HFFc6 (cell line): ENCODE data around the gene SLC16A10. TPM values are rescaled to one million over a fixed set of nuclear protein-coding genes. Genes with fewer than 3 reads are reported as not detected.
"Not testable (repeated sequence)": the region's sequence is repeated elsewhere in the genome, so short reads cannot be mapped to it uniquely, and the experiment has no call there.

Experiments used
- DNase-seq: peaks from one replicate; pipeline ENCODE4 v3.0.0-alpha.2; 2018
- H3K27ac Mint-ChIP-seq: 2 replicates; pipeline ENCODE4 v1.8.0; 2020; ENCODE audit warnings: mild to moderate bottlenecking, mixed read lengths
- H3K27me3 Mint-ChIP-seq: 2 replicates; pipeline ENCODE4 v1.8.0; 2021; ENCODE audit warnings: mild to moderate bottlenecking, moderate library complexity, mixed read lengths; ENCODE audit not compliant: insufficient read depth
- H3K36me3 Mint-ChIP-seq: 2 replicates; pipeline ENCODE4 v1.8.0; 2021; ENCODE audit warnings: low read depth, mixed read lengths
- H3K4me1 Mint-ChIP-seq: 2 replicates; pipeline ENCODE4 v1.8.0; 2020; ENCODE audit warnings: low read depth, mixed read lengths
- H3K4me3 Mint-ChIP-seq: 2 replicates; pipeline ENCODE4 v1.8.0; 2020; ENCODE audit warnings: mild to moderate bottlenecking, moderate library complexity, mixed read lengths
- H3K9me3 Mint-ChIP-seq: 2 replicates; pipeline ENCODE4 v1.8.0; 2020; ENCODE audit warnings: mild to moderate bottlenecking, mixed read lengths
- total RNA-seq, 6 experiments: library from RNA; stranded (reverse); fragmentation: NEBNext Ultra II Directional; extraction: Animal tissue kit (Norgen Biotek cat#: 25700); gene quantifications; 2 replicates in 1 of 6; 3 replicates in 5 of 6; pipeline ENCODE4 v1.2.3, GENCODE V29; 2021
- TF ChIP-seq, protein P1 (sequence below): fragments of 200-600 bp; sonication (generic); IDR thresholded peaks from 2 replicates; pipeline ENCODE4 v1.5.0; 2021; ENCODE audit warnings: antibody characterized with exemption, mild to moderate bottlenecking

Gene SLC16A10
- total RNA-seq, 6 experiments from 2014 or later: not detected

- TF ChIP-seq, protein P1, sequence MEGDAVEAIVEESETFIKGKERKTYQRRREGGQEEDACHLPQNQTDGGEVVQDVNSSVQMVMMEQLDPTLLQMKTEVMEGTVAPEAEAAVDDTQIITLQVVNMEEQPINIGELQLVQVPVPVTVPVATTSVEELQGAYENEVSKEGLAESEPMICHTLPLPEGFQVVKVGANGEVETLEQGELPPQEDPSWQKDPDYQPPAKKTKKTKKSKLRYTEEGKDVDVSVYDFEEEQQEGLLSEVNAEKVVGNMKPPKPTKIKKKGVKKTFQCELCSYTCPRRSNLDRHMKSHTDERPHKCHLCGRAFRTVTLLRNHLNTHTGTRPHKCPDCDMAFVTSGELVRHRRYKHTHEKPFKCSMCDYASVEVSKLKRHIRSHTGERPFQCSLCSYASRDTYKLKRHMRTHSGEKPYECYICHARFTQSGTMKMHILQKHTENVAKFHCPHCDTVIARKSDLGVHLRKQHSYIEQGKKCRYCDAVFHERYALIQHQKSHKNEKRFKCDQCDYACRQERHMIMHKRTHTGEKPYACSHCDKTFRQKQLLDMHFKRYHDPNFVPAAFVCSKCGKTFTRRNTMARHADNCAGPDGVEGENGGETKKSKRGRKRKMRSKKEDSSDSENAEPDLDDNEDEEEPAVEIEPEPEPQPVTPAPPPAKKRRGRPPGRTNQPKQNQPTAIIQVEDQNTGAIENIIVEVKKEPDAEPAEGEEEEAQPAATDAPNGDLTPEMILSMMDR: no peak
- H3K27ac Mint-ChIP-seq: no peak overlapping the region
- no peak overlapping the region for H3K4me3 Mint-ChIP-seq
- DNase-seq: no peak
- H3K9me3 Mint-ChIP-seq: no peaks in the 10 kb centered on the region
- H3K27me3 Mint-ChIP-seq: peaks cover 16% of the 10 kb centered on the region
- no peaks in the 10 kb centered on the region for H3K36me3 Mint-ChIP-seq
- no peaks in the 10 kb centered on the region for H3K4me1 Mint-ChIP-seq
Measured at GRCh38 chr6:111124406-111124805, 37.1 kb downstream of the SLC16A10 start.

GRCh38 chr6:111129013-111129412 is 41.7 kb downstream of the SLC16A10 start:
- TF ChIP-seq, protein P1: no peak
- no peaks in the 10 kb centered on the region for H3K9me3 Mint-ChIP-seq
- DNase-seq: no peak
- no peak overlapping the region for H3K4me3 Mint-ChIP-seq
- H3K36me3 Mint-ChIP-seq: no peaks in the 10 kb centered on the region
- H3K27me3 Mint-ChIP-seq: peaks cover 17% of the 10 kb centered on the region
- H3K4me1 Mint-ChIP-seq: no peaks in the 10 kb centered on the region
- no peak overlapping the region for H3K27ac Mint-ChIP-seq

GRCh38 chr6:111131018-111131417 is 43.7 kb downstream of the SLC16A10 start:
- H3K9me3 Mint-ChIP-seq, H3K27ac Mint-ChIP-seq, DNase-seq, H3K4me3 Mint-ChIP-seq, H3K4me1 Mint-ChIP-seq, H3K36me3 Mint-ChIP-seq: not testable (repeated sequence)
- peaks cover 21% of the 10 kb centered on the region for H3K27me3 Mint-ChIP-seq

DNA sequence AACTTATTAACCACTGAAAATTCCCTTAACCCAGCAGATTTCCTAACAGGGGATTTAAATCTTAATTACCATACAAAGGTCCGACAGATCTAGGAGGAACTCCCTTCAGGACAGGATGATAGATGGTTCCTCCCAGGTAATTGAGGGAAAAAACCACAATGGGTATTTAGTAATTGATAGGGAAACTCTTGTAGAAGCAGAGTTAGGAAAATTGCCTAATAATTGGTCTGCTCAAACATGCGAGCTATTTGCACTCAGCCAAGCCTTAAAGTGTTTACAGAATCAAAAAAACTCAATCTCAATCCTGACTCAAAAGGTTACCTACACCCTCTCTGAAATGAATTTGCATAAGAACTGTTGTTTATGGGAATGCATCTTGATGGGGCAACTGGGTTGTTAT is 45.4 kb downstream of the SLC16A10 start:
- not testable (repeated sequence) for H3K9me3 Mint-ChIP-seq

DNA sequence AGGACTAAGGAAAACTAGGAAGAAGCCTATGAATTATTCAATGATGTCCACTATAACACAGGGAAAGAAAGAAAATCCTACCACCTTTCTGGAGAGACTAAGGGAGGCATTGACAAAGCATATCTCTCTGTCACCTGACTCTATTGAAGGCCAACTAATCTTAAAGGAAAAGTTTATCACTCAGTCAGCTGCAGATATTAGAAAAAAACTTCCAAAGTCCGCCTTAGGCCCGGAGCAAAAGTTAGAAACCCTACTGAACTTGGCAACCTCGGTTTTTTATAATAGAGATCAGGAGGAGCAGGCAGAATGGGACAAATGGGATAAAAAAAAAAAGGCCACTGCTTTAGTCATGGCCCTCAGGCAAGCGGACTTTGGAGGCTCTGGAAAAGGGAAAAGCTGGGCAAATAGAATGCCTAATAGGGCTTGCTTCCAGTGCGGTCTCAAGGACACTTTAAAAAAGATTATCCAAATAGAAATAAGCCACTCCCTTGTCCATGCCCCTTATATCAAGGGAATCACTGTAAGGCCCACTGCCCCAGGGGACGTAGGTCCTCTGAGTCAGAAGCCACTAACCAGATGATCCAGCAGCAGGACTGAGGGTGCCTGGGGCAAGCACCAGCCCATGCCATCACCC is 47.0 kb downstream of the SLC16A10 start:
- not testable (repeated sequence) for H3K27ac Mint-ChIP-seq, H3K36me3 Mint-ChIP-seq, H3K4me1 Mint-ChIP-seq, H3K4me3 Mint-ChIP-seq, DNase-seq, H3K9me3 Mint-ChIP-seq
- peaks cover 33% of the 10 kb centered on the region for H3K27me3 Mint-ChIP-seq

More for the DNA sequence above, 45.4 kb downstream of the SLC16A10 start:
- DNase-seq, H3K36me3 Mint-ChIP-seq, H3K27ac Mint-ChIP-seq, H3K4me1 Mint-ChIP-seq, H3K4me3 Mint-ChIP-seq: not testable (repeated sequence)
- peaks cover 24% of the 10 kb centered on the region for H3K27me3 Mint-ChIP-seq

GRCh38 chr6:111137489-111138093 is 50.3 kb downstream of the SLC16A10 start:
- H3K4me3 Mint-ChIP-seq: not testable (repeated sequence)

GRCh38 chr6:111147440-111147839 is 60.1 kb downstream of the SLC16A10 start:
- Mint-ChIP-seq H3K4me1 (no peaks in the 10 kb centered on the region), H3K4me3 (no peak overlapping the region), H3K9me3 (no peaks in the 10 kb centered on the region), H3K36me3 (no peaks in the 10 kb centered on the region), H3K27me3 (peaks cover 7% of the 10 kb centered on the region), H3K27ac (no peak overlapping the region)
- TF ChIP-seq, protein P1: no peak
- no peak for DNase-seq

More at GRCh38 chr6:111137489-111138093, 50.3 kb downstream of the SLC16A10 start:
- H3K9me3 Mint-ChIP-seq, DNase-seq, H3K36me3 Mint-ChIP-seq, H3K4me1 Mint-ChIP-seq, H3K27ac Mint-ChIP-seq: not testable (repeated sequence)
- H3K27me3 Mint-ChIP-seq: peaks cover 27% of the 10 kb centered on the region
